Stimulated activated CD4-positive, alpha-beta T cell treated with anti-CD3 and anti-CD28 coated beads, Interleukin-4, amount 100 ng/mL, for 1 hour (primary cell): Measurements from ENCODE around the gene C5orf24.
"Not testable (repeated sequence)": the region's sequence is repeated elsewhere in the genome, so short reads cannot be mapped to it uniquely, and the experiment has no call there.

Experiments
- DNase-seq: peaks from one replicate; pipeline ENCODE4 v3.0.0-alpha.2; 2020

Gene C5orf24

GRCh38 chr5:134864707-134865106, 18.9 kb downstream of the C5orf24 start:
- DNase-seq: no peak

- peak; percentile 16 for DNase-seq
Observed at GRCh38 chr5:134873494-134873893, 27.7 kb downstream of the C5orf24 start.

- DNase-seq: peak; percentile 82
Observed at GRCh38 chr5:134873987-134874830, 28.4 kb downstream of the C5orf24 start, which contains the start of gene TXNDC15. TSS of gene TXNDC15 (plus strand) at chr5:134874371. CDS start at chr5:134874428, 57 bp downstream.

GRCh38 chr5:134874831-134875655, 29.3 kb downstream of the C5orf24 start:
- DNase-seq: peak; percentile 36

GRCh38 chr5:134877159-134877558, 31.4 kb downstream of the C5orf24 start:
- no peak for DNase-seq

- no peak for DNase-seq
Observed at GRCh38 chr5:134878403-134878802, 32.6 kb downstream of the C5orf24 start.

GRCh38 chr5:134879456-134879855, 33.7 kb downstream of the C5orf24 start:
- no peak for DNase-seq

GRCh38 chr5:134880937-134881336, 35.2 kb downstream of the C5orf24 start:
- DNase-seq: not testable (repeated sequence)

GRCh38 chr5:134881711-134882110, 35.9 kb downstream of the C5orf24 start:
- DNase-seq: not testable (repeated sequence)

GRCh38 chr5:134887593-134888159, 41.9 kb downstream of the C5orf24 start:
- DNase-seq: no peak

- no peak for DNase-seq
Observed at GRCh38 chr5:134889335-134889734, 43.6 kb downstream of the C5orf24 start.

GRCh38 chr5:134891473-134891872, 45.7 kb downstream of the C5orf24 start:
- DNase-seq: no peak

- DNase-seq: no peak
Observed at GRCh38 chr5:134892282-134892681, 46.5 kb downstream of the C5orf24 start.

- no peak for DNase-seq
Observed at GRCh38 chr5:134892926-134893325, 47.2 kb downstream of the C5orf24 start.

- no peak for DNase-seq
Observed at GRCh38 chr5:134893748-134894505, 48.2 kb downstream of the C5orf24 start.

GRCh38 chr5:134902071-134902801, 56.5 kb downstream of the C5orf24 start:
- DNase-seq: no peak

GRCh38 chr5:134904610-134905245, 59.0 kb downstream of the C5orf24 start, which contains the start of gene PCBD2:
TSS of gene PCBD2 (plus strand) at chr5:134905131. CDS start at chr5:134905140, 9 bp downstream.
- DNase-seq: peak; percentile 93

GRCh38 chr5:134905246-134905996, 59.7 kb downstream of the C5orf24 start:
- DNase-seq: peak; percentile 60

- no peak for DNase-seq
Observed at GRCh38 chr5:134906811-134907210, 61.0 kb downstream of the C5orf24 start.
